Measurements from ENCODE around the gene LMX1B. TPM values are rescaled to one million over a fixed set of nuclear protein-coding genes. Genes with fewer than 3 reads are reported as not detected.

Gene LMX1B
- total RNA-seq, 1 donor from 2014 or later, result 0.26 TPM

DNA sequence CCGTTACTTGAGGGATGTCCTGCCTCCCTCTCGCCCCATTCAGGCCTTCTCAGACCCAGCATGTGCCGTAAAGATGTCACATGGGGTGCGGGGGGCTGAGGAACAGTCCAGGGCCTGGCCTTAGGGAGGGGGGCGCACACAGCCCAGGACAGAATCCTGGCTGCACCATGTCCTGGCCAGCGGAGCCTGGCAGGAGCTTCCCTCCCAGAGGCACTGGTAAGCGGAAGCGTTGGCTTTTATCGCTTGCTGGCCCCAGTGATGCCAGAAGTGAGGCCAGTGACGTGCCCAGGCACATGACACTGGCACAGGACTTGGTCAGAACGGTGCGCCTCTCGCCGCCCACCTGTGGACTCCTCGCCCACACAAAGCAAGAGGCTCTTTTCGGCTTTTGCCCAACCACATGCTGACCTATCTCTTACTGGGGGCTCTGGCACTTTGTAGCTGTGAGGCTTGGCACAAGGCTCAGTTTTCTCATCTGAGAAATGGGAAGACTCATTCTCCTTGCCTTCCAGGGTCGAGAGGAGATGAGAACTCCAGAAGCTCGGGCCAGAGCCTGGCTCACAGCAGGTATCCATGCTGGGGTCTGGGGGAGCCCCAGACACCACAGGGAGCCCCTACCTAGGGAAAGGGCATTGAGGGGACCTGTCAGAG lies 59.0 kb downstream of the LMX1B start:
- peaks cover 17% of the 10 kb centered on the region for H3K27me3 Mint-ChIP-seq (ENCODE audit: unreplicated experiment)
- no peak overlapping the region for H3K27ac Mint-ChIP-seq (ENCODE audit: unreplicated experiment)
- no peaks in the 10 kb centered on the region for H3K36me3 Mint-ChIP-seq (ENCODE audit: low read depth, unreplicated experiment)
- H3K4me3 Mint-ChIP-seq (ENCODE audit: unreplicated experiment), result no peak overlapping the region
- TF ChIP-seq, protein P1, sequence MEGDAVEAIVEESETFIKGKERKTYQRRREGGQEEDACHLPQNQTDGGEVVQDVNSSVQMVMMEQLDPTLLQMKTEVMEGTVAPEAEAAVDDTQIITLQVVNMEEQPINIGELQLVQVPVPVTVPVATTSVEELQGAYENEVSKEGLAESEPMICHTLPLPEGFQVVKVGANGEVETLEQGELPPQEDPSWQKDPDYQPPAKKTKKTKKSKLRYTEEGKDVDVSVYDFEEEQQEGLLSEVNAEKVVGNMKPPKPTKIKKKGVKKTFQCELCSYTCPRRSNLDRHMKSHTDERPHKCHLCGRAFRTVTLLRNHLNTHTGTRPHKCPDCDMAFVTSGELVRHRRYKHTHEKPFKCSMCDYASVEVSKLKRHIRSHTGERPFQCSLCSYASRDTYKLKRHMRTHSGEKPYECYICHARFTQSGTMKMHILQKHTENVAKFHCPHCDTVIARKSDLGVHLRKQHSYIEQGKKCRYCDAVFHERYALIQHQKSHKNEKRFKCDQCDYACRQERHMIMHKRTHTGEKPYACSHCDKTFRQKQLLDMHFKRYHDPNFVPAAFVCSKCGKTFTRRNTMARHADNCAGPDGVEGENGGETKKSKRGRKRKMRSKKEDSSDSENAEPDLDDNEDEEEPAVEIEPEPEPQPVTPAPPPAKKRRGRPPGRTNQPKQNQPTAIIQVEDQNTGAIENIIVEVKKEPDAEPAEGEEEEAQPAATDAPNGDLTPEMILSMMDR (IDR thresholded peaks at IDR 0.05; ENCODE audit: unreplicated experiment), result no peak
- no peaks in the 10 kb centered on the region for H3K9me3 Mint-ChIP-seq (ENCODE audit: unreplicated experiment)
- no peak for DNase-seq (ENCODE audit: low spot score)
- peaks cover 4% of the 10 kb centered on the region for H3K4me1 Mint-ChIP-seq (ENCODE audit: unreplicated experiment)

DNA sequence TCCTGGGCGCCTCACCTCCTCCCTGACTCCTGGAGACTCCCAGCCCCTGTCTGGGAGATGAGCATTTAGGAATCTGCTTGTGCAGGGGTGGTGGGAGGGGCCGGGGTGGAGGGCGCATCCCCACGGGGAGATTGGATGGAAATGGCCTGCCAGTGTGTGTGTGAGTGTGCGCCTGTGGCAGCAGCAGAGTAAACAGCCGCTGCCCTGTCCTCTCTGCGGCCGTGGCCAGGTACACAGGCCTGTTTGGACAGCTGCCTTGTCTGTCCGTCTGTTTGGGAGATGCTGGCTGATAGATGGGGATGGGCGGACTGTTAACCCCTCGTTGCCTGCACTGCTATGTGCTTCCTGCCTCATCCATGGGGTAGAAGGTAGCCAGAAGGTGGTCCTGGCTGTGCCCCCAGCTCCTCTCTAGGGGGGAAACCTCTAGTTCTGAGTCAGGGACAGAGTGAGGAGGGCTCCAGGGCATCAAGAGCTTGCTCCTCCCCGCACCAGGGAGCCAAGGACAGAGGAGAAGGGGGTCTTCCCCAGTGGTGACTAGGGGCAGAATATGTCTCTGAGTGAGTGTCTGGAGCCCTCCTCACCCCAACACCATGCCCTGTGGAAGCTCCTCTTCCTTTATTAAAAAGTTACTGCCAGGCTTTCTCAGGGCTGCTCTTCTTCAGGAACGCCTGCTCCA lies 60.1 kb downstream of the LMX1B start:
- H3K4me3 Mint-ChIP-seq (ENCODE audit: unreplicated experiment), result no peak overlapping the region
- no peaks in the 10 kb centered on the region for H3K36me3 Mint-ChIP-seq (ENCODE audit: low read depth, unreplicated experiment)
- H3K27me3 Mint-ChIP-seq (ENCODE audit: unreplicated experiment), result peaks cover 23% of the 10 kb centered on the region
- H3K4me1 Mint-ChIP-seq (ENCODE audit: unreplicated experiment), result peaks cover 4% of the 10 kb centered on the region
- TF ChIP-seq, protein P1 (IDR thresholded peaks at IDR 0.05; ENCODE audit: unreplicated experiment), result no peak
- DNase-seq (ENCODE audit: low spot score), result no peak
- no peak overlapping the region for H3K27ac Mint-ChIP-seq (ENCODE audit: unreplicated experiment)
- H3K9me3 Mint-ChIP-seq (ENCODE audit: unreplicated experiment), result no peaks in the 10 kb centered on the region

DNA sequence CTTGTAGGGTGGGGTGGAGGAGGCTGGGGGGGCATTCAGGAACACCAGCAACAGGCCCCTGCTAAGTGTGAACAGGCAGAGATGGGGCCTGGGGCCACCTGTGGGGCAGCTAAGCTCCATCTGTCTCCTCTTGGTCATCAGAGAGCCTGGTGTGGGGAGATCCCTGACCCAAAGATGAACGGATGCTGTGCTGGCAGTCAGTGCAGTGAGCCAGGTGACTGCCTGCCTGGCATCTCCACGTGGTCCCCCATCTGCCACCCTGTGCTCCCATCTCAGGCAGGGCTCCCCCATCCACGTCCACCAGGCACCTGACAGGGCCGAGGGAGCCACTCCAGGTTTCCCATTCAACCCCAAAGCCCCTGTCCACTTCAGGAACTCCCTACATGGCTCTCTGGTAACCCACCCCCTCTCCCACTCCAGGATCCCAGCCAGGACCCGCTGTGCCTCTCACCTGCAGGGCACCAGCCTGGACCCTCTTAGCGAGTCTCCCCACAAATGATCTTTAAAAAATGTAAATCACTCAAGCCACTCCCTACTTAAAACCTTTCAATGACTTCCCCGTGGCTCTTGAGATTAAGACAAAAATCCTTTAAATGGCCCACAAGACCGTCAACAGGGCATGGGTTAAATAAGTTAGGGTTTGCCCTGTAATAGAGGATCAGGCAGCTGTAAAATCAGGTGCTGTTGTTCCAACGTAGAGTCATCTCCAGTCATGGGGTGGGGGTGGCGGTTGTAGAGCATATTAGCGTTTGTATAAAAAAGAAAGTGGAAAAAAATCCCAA lies 60.8 kb downstream of the LMX1B start:
- peaks cover 24% of the 10 kb centered on the region for H3K27me3 Mint-ChIP-seq (ENCODE audit: unreplicated experiment)
- DNase-seq (ENCODE audit: low spot score), result no peak
- H3K4me1 Mint-ChIP-seq (ENCODE audit: unreplicated experiment), result peaks cover 4% of the 10 kb centered on the region
- no peak overlapping the region for H3K4me3 Mint-ChIP-seq (ENCODE audit: unreplicated experiment)
- H3K27ac Mint-ChIP-seq (ENCODE audit: unreplicated experiment), result no peak overlapping the region
- H3K9me3 Mint-ChIP-seq (ENCODE audit: unreplicated experiment), result no peaks in the 10 kb centered on the region
- no peaks in the 10 kb centered on the region for H3K36me3 Mint-ChIP-seq (ENCODE audit: low read depth, unreplicated experiment)
- TF ChIP-seq, protein P1 (IDR thresholded peaks at IDR 0.05; ENCODE audit: unreplicated experiment), result no peak

DNA sequence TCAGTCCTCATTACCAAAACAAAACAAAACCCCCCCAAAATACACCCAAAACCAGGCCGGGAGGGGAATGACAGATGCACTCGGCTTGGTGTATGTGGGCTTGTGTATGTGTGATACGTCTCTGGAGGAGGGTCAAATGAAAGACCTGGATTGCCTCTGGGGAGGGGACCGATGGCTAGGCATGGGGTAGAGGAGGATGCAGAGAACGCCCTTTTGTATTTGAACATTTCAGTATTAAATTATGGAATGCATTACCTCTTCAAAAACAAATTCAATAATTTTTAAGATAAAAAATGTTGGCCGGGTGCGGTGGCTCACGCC lies 61.4 kb downstream of the LMX1B start:
- Mint-ChIP-seq H3K36me3 (ENCODE audit: low read depth, unreplicated experiment) (no peaks in the 10 kb centered on the region), H3K4me3 (ENCODE audit: unreplicated experiment) (no peak overlapping the region), H3K27me3 (ENCODE audit: unreplicated experiment) (peaks cover 25% of the 10 kb centered on the region), H3K9me3 (ENCODE audit: unreplicated experiment) (no peaks in the 10 kb centered on the region), H3K4me1 (ENCODE audit: unreplicated experiment) (peaks cover 4% of the 10 kb centered on the region), H3K27ac (ENCODE audit: unreplicated experiment) (no peak overlapping the region)
- TF ChIP-seq, protein P1 (IDR thresholded peaks at IDR 0.05; ENCODE audit: unreplicated experiment), result no peak
- DNase-seq (ENCODE audit: low spot score), result no peak

Data from endothelial cell (in vitro differentiated cells).